ENCODE results near the gene RALGAPA1.

DNA sequence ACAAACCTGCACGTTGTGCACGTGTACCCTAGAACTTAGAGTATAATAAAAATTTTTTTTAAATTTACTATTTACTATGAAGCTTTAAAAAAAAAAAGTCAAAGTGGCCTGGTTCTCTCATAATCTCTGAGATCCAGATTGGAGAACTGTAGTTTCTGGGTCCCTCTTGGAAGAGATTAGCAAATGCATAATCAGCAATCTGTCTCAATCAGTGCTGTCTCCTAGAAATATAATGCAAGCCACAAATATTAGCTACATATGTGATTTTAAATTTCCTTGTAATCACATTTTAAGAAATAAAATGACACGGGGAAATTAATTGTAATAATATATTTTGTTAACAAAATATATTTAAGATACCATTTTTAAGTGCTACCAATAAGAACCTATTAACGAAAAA, 32.3 kb downstream of the RALGAPA1 start:
- TF ChIP-seq SIN3A (IDR thresholded peaks at IDR 0.05; ENCODE audit: borderline replicate concordance, insufficient read depth, low read length) (no peak), POLR2AphosphoS5 (IDR thresholded peaks at IDR 0.05; ENCODE audit: low read depth, low read length) (no peak)

All from PFSK-1 (cell line).